Measurements from ENCODE around the gene EIF4G1. TPM values are rescaled to one million over a fixed set of nuclear protein-coding genes. Genes with fewer than 3 reads are reported as not detected.

The EIF4G1 gene
- total RNA-seq, 1 donor from 2014 or later: 381 TPM

- peaks cover 6% of the 10 kb centered on the region for H3K36me3 ChIP-seq (ENCODE audit: control insufficient read depth, insufficient read depth, low read length)
- H3K27me3 ChIP-seq (ENCODE audit: control insufficient read depth, insufficient read depth, low read length): no peaks in the 10 kb centered on the region
- H3K4me3 ChIP-seq (ENCODE audit: low read depth, low read length): no peak overlapping the region
- no peak for DNase-seq (ENCODE audit: low read depth)
- no peak for TF ChIP-seq CTCF (IDR thresholded peaks at IDR 0.05; ENCODE audit: insufficient read depth, low read length, poor library complexity, severe bottlenecking)
Measured at GRCh38 chr3:184308744-184309143, 5.7 kb upstream of the EIF4G1 start.

GRCh38 chr3:184311633-184312032 is 2.8 kb upstream of the EIF4G1 start:
- Histone ChIP-seq H3K4me3 (ENCODE audit: low read depth, low read length) (no peak overlapping the region), H3K36me3 (ENCODE audit: control insufficient read depth, insufficient read depth, low read length) (peaks cover 1% of the 10 kb centered on the region), H3K27me3 (ENCODE audit: control insufficient read depth, insufficient read depth, low read length) (no peaks in the 10 kb centered on the region)
- no peak for DNase-seq (ENCODE audit: low read depth)
- no peak for TF ChIP-seq CTCF (IDR thresholded peaks at IDR 0.05; ENCODE audit: insufficient read depth, low read length, poor library complexity, severe bottlenecking)

- Histone ChIP-seq H3K27me3 (ENCODE audit: control insufficient read depth, insufficient read depth, low read length) (no peaks in the 10 kb centered on the region), H3K4me3 (ENCODE audit: low read depth, low read length) (peak overlapping the region; percentile 91), H3K36me3 (ENCODE audit: control insufficient read depth, insufficient read depth, low read length) (peaks cover 4% of the 10 kb centered on the region)
- no peak for TF ChIP-seq CTCF (IDR thresholded peaks at IDR 0.05; ENCODE audit: insufficient read depth, low read length, poor library complexity, severe bottlenecking)
- no peak for DNase-seq (ENCODE audit: low read depth)
Measured at GRCh38 chr3:184314700-184315542, 515 bp downstream of the EIF4G1 start.

GRCh38 chr3:184315543-184315867 is 1.1 kb downstream of the EIF4G1 start:
- TF ChIP-seq CTCF (IDR thresholded peaks at IDR 0.05; ENCODE audit: insufficient read depth, low read length, poor library complexity, severe bottlenecking): no peak
- Histone ChIP-seq H3K36me3 (ENCODE audit: control insufficient read depth, insufficient read depth, low read length) (peaks cover 5% of the 10 kb centered on the region), H3K4me3 (ENCODE audit: low read depth, low read length) (peak overlapping the region; percentile 91), H3K27me3 (ENCODE audit: control insufficient read depth, insufficient read depth, low read length) (no peaks in the 10 kb centered on the region)
- no peak for DNase-seq (ENCODE audit: low read depth)

GRCh38 chr3:184315871-184316661 is 1.7 kb downstream of the EIF4G1 start:
- peaks cover 6% of the 10 kb centered on the region for H3K36me3 ChIP-seq (ENCODE audit: control insufficient read depth, insufficient read depth, low read length)
- H3K27me3 ChIP-seq (ENCODE audit: control insufficient read depth, insufficient read depth, low read length): no peaks in the 10 kb centered on the region
- DNase-seq (ENCODE audit: low read depth): no peak
- peak overlapping the region; percentile 91 for H3K4me3 ChIP-seq (ENCODE audit: low read depth, low read length)
- no peak for TF ChIP-seq CTCF (IDR thresholded peaks at IDR 0.05; ENCODE audit: insufficient read depth, low read length, poor library complexity, severe bottlenecking)
